Measurements from ENCODE around the gene NCAPD3.

The NCAPD3 gene

DNA sequence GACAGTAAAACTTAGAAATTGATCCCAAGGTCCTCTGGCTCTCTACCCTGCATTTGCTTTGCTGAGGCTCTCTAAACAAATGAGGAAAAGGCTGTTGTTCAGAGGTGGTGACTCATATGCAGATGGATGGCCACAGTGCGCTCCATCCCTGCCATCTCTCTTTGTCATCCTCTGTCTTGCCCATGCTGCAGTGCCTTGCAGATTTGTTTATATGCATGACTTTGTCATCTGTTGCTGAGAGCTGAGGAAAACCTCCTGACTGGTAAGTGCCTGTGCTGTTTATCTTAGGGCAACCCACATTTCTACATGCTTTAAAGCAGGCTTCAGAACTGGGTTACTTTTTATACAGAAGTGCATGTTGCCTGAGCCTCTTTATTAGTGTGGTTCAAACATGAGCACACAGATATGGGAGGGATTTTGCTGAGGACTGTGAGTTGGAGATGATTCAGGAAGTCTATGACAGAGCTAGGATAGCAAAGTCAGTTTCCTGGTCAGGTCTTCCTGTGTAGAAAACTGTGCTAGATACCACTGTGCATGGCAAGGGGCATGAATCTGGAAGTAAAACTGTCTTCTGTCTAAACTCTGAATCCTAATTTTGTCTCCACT lies 97.4 kb downstream of the NCAPD3 start:
- TF ChIP-seq CEBPB (IDR thresholded peaks at IDR 0.05) (no peak), YY1 (IDR thresholded peaks at IDR 0.05; ENCODE audit: low read depth) (no peak), FOXM1 (IDR thresholded peaks at IDR 0.05; ENCODE audit: borderline replicate concordance, low read depth) (no peak), EP300 (IDR thresholded peaks at IDR 0.05; ENCODE audit: borderline replicate concordance) (no peak), TAF1 (IDR thresholded peaks at IDR 0.05; ENCODE audit: low read depth) (no peak), TEAD4 (IDR thresholded peaks at IDR 0.05) (no peak), ZBTB7A (IDR thresholded peaks at IDR 0.05; ENCODE audit: low read depth) (no peak), RAD21 (IDR thresholded peaks at IDR 0.05; ENCODE audit: low read depth) (no peak), EGR1 (IDR thresholded peaks at IDR 0.05) (no peak), MAX (IDR thresholded peaks at IDR 0.05) (no peak), NFIC (IDR thresholded peaks at IDR 0.05) (no peak), REST (IDR thresholded peaks at IDR 0.05; ENCODE audit: low read depth) (no peak), TCF12 (IDR thresholded peaks at IDR 0.05; ENCODE audit: low read depth) (no peak), CREB1 (IDR thresholded peaks at IDR 0.05; ENCODE audit: low read depth) (no peak)
- TF ChIP-seq, protein P1, sequence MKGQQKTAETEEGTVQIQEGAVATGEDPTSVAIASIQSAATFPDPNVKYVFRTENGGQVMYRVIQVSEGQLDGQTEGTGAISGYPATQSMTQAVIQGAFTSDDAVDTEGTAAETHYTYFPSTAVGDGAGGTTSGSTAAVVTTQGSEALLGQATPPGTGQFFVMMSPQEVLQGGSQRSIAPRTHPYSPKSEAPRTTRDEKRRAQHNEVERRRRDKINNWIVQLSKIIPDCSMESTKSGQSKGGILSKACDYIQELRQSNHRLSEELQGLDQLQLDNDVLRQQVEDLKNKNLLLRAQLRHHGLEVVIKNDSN (IDR thresholded peaks at IDR 0.05): no peak

GRCh38 chr11:134125507-134125906 lies 98.3 kb downstream of the NCAPD3 start:
- no peak for TF ChIP-seq EP300 (IDR thresholded peaks at IDR 0.05; ENCODE audit: borderline replicate concordance)

GRCh38 chr11:134124660-134125451 lies 98.9 kb downstream of the NCAPD3 start:
- TF ChIP-seq EP300 (IDR thresholded peaks at IDR 0.05; ENCODE audit: borderline replicate concordance) (no peak), RAD21 (IDR thresholded peaks at IDR 0.05; ENCODE audit: low read depth) (no peak), REST (IDR thresholded peaks at IDR 0.05; ENCODE audit: low read depth) (no peak), ZBTB7A (IDR thresholded peaks at IDR 0.05; ENCODE audit: low read depth) (no peak), TEAD4 (IDR thresholded peaks at IDR 0.05) (no peak)
- TF ChIP-seq, protein P1 (IDR thresholded peaks at IDR 0.05): no peak

DNA sequence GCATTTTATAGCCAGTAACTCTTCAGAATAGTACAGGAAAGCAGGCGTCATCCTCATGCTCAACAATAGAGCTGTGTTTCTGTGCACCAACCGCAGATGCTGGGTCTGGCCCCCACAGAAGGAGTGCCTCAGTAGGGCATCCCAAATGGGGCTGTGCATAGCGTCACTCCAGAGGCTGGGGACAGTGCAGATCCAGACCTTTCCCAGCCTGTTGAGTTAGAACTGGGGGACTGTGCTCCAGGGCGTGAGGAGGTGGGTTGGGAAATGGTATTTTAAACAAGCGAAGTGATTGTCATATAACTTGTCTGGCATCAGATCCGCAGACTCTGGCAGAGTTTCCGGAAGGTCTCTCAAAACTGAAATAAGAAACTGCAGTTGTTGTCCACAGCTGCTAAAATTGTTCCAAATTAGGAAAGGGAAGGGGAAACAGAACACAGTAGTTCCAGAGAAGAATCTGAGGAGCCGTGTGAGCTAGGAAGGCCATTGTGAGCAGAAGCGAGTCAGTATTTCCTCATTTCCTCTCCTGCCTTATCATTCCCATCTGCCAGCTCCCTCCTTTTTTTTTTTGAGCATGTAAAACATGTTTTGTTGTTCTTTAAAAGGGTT lies 102.7 kb downstream of the NCAPD3 start:
- TF ChIP-seq EGR1 (IDR thresholded peaks at IDR 0.05) (no peak), NFIC (IDR thresholded peaks at IDR 0.05) (no peak), TEAD4 (IDR thresholded peaks at IDR 0.05) (no peak), REST (IDR thresholded peaks at IDR 0.05; ENCODE audit: low read depth) (no peak), RAD21 (IDR thresholded peaks at IDR 0.05; ENCODE audit: low read depth) (no peak), MAX (IDR thresholded peaks at IDR 0.05) (no peak), ZBTB7A (IDR thresholded peaks at IDR 0.05; ENCODE audit: low read depth) (no peak), CREB1 (IDR thresholded peaks at IDR 0.05; ENCODE audit: low read depth) (no peak), EP300 (IDR thresholded peaks at IDR 0.05; ENCODE audit: borderline replicate concordance) (no peak), TCF12 (IDR thresholded peaks at IDR 0.05; ENCODE audit: low read depth) (no peak), YY1 (IDR thresholded peaks at IDR 0.05; ENCODE audit: low read depth) (no peak), FOXM1 (IDR thresholded peaks at IDR 0.05; ENCODE audit: borderline replicate concordance, low read depth) (no peak), CEBPB (IDR thresholded peaks at IDR 0.05) (no peak), TAF1 (IDR thresholded peaks at IDR 0.05; ENCODE audit: low read depth) (no peak)
- TF ChIP-seq, protein P1 (IDR thresholded peaks at IDR 0.05): no peak

Measured in Ishikawa (cell line).